ENCODE data around the gene NR5A2. TPM values are rescaled to one million over a fixed set of nuclear protein-coding genes. Genes with fewer than 3 reads are reported as not detected.

Gene NR5A2
- total and polyA plus RNA-seq, 7 donors = 0.49 to 13.8 (median 1.9) TPM

GRCh38 chr1:200206761-200207160, 179.3 kb downstream of the NR5A2 start:
- no peaks in the 10 kb centered on the region for H3K9me3 ChIP-seq
- intact Hi-C loops (cut with DNase I) = no loop called here
- H3K36me3 ChIP-seq = no peaks in the 10 kb centered on the region
- TF ChIP-seq POLR2AphosphoS5 (IDR thresholded peaks at IDR 0.05) (no peak), POLR2A (IDR thresholded peaks at IDR 0.05) (no peak), EP300 (IDR thresholded peaks at IDR 0.05) (no peak)
- TF ChIP-seq, protein P1, sequence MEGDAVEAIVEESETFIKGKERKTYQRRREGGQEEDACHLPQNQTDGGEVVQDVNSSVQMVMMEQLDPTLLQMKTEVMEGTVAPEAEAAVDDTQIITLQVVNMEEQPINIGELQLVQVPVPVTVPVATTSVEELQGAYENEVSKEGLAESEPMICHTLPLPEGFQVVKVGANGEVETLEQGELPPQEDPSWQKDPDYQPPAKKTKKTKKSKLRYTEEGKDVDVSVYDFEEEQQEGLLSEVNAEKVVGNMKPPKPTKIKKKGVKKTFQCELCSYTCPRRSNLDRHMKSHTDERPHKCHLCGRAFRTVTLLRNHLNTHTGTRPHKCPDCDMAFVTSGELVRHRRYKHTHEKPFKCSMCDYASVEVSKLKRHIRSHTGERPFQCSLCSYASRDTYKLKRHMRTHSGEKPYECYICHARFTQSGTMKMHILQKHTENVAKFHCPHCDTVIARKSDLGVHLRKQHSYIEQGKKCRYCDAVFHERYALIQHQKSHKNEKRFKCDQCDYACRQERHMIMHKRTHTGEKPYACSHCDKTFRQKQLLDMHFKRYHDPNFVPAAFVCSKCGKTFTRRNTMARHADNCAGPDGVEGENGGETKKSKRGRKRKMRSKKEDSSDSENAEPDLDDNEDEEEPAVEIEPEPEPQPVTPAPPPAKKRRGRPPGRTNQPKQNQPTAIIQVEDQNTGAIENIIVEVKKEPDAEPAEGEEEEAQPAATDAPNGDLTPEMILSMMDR (IDR thresholded peaks at IDR 0.05) = no peak
- no peaks in the 10 kb centered on the region for H3K4me1 ChIP-seq
- H3K4me3 ChIP-seq = no peak overlapping the region
- WGBS, 2 donors = 31 to 69% methylated on average over 1 of the region's 1 CpG
- no peak overlapping the region for H3K27ac ChIP-seq
- DNase-seq = no peak
- H3K27me3 ChIP-seq = no peaks in the 10 kb centered on the region

DNA sequence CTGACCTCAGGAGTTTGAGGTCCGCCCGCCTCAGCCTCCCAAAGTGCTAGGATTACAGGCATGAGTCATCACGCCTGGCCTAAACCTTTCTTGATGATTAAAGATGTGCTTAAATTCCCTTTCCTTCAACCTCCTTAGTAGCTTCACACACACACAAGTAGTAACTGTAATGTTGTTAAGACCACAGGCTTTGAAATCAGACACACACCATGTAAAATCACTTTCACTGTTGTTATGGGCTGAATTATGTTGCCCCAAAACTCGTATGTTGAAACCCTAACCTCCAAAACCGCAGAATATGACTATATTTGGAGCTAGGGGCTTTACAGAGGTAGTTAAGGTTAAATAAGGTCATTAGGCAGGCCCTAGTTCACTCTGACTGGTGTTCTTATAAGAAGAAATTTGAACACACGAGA, 180.2 kb downstream of the NR5A2 start:
- no peaks in the 10 kb centered on the region for H3K36me3 ChIP-seq
- no peak for TF ChIP-seq POLR2A (IDR thresholded peaks at IDR 0.05)
- TF ChIP-seq EP300 (IDR thresholded peaks at IDR 0.05) = no peak
- no peak for TF ChIP-seq POLR2AphosphoS5 (IDR thresholded peaks at IDR 0.05)
- TF ChIP-seq, protein P1 (IDR thresholded peaks at IDR 0.05) = no peak
- no peaks in the 10 kb centered on the region for H3K27me3 ChIP-seq
- no peaks in the 10 kb centered on the region for H3K9me3 ChIP-seq
- H3K27ac ChIP-seq = no peak overlapping the region
- no peaks in the 10 kb centered on the region for H3K4me1 ChIP-seq
- no peak for DNase-seq
- 65 to 85% methylated on average over 6 of the region's 6 CpGs for WGBS, 2 donors
- H3K4me3 ChIP-seq = no peak overlapping the region
- intact Hi-C loops (cut with DNase I) = no loop called here

DNA sequence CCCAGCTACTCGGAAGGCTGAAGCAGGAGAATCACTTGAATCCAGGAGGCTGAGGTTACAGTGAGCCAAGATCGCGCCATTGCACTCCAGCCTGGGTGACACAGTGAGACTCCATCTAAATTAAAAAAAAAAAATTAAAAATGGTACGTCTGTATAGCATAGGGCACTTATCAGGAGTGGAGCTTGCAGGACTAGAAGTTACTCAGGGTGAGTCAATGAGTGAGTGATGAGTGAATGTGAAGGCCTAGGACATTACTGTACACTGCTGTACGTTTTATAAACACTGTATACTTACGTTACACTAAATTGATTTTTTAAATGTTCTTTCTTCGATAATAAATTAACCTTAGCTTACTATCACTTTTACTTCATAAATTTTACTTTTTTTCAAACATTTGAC, 183.6 kb downstream of the NR5A2 start:
- WGBS, 2 donors = 80 to 94% methylated on average over 7 of the region's 7 CpGs
- Histone ChIP-seq H3K27me3 (no peaks in the 10 kb centered on the region), H3K36me3 (no peaks in the 10 kb centered on the region), H3K4me1 (no peaks in the 10 kb centered on the region), H3K4me3 (no peak overlapping the region), H3K9me3 (no peaks in the 10 kb centered on the region), H3K27ac (no peak overlapping the region)
- TF ChIP-seq POLR2A (IDR thresholded peaks at IDR 0.05) (no peak), POLR2AphosphoS5 (IDR thresholded peaks at IDR 0.05) (no peak)
- intact Hi-C loops (cut with DNase I) = no loop called here
- DNase-seq = no peak

GRCh38 chr1:200213392-200213791, 185.9 kb downstream of the NR5A2 start:
- intact Hi-C loops (cut with DNase I) = no loop called here
- no peaks in the 10 kb centered on the region for H3K27me3 ChIP-seq
- H3K36me3 ChIP-seq = no peaks in the 10 kb centered on the region
- 92 to 97% methylated on average over 24 of the region's 24 CpGs for WGBS, 2 donors
- no peak for DNase-seq
- TF ChIP-seq EP300 (IDR thresholded peaks at IDR 0.05) (no peak), POLR2A (IDR thresholded peaks at IDR 0.05) (no peak), POLR2AphosphoS5 (IDR thresholded peaks at IDR 0.05) (no peak)
- TF ChIP-seq, protein P1 (IDR thresholded peaks at IDR 0.05) = no peak
- no peak overlapping the region for H3K4me3 ChIP-seq
- H3K27ac ChIP-seq = no peak overlapping the region
- H3K9me3 ChIP-seq = no peaks in the 10 kb centered on the region
- H3K4me1 ChIP-seq = no peaks in the 10 kb centered on the region

DNA sequence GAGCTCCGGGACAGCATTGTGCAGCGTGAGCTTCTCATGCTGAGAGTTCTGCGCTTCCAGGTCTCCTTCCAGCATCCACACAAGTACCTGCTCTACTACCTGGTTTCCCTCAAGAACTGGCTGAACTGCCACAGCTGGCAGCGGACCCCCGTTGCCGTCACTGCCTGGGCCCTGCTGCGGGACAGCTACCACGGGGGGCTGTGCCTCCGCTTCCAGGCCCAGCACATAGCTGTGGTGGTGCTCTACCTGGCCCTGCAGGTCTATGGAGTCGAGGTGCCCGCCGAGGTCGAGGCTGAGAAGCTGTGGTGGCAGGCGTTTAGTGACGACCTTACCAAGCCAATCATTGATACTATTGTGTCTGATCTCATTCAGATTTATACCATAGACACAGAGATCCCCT, 186.4 kb downstream of the NR5A2 start:
- H3K27ac ChIP-seq = no peak overlapping the region
- WGBS, 2 donors = 97% methylated on average over 15 of the region's 15 CpGs
- no peak overlapping the region for H3K4me3 ChIP-seq
- no peaks in the 10 kb centered on the region for H3K9me3 ChIP-seq
- no peaks in the 10 kb centered on the region for H3K27me3 ChIP-seq
- H3K4me1 ChIP-seq = no peaks in the 10 kb centered on the region
- TF ChIP-seq EP300 (IDR thresholded peaks at IDR 0.05) = no peak
- TF ChIP-seq POLR2AphosphoS5 (IDR thresholded peaks at IDR 0.05) = no peak
- TF ChIP-seq POLR2A (IDR thresholded peaks at IDR 0.05) = no peak
- TF ChIP-seq, protein P1 (IDR thresholded peaks at IDR 0.05) = no peak
- DNase-seq = no peak
- H3K36me3 ChIP-seq = no peaks in the 10 kb centered on the region
- intact Hi-C loops (cut with DNase I) = no loop called here
